MM.1S (cell line): ENCODE results near the gene POLH.
A peak's percentile ranks its signal among the peaks of the same experiment; 100 is the strongest.
"Not testable (repeated sequence)": the region's sequence is repeated elsewhere in the genome, so short reads cannot be mapped to it uniquely, and the experiment has no call there.

Experiments
- DNase-seq: peaks from one replicate; pipeline ENCODE4 v3.0.0-alpha.2; 2015
- H2AFZ ChIP-seq: fragments of 300-600 bp; sonication (generic); 2 replicates; pipeline ENCODE4 v1.6.0; 2016; ENCODE audit warnings: antibody characterized with exemption, low read length
- H3F3A ChIP-seq: fragments of 300-600 bp; sonication (generic); 2 replicates; pipeline ENCODE4 v1.6.1; 2016; ENCODE audit warnings: mild to moderate bottlenecking, antibody characterized with exemption, low read length, moderate library complexity, mixed read lengths; ENCODE audit not compliant: insufficient read depth
- H3K27ac ChIP-seq: fragments of 300-600 bp; sonication (generic); 2 replicates; pipeline ENCODE4 v1.5.1; 2016; ENCODE audit warnings: mild to moderate bottlenecking, low read length
- H3K27me3 ChIP-seq: fragments of 300-600 bp; sonication (generic); replicated peaks from 2 replicates; pipeline ENCODE4 v1.6.0; 2016; ENCODE audit warnings: low read length; ENCODE audit not compliant: insufficient read depth
- H3K36me3 ChIP-seq: fragments of 300-600 bp; sonication (generic); replicated peaks from 2 replicates; pipeline ENCODE4 v1.6.1; 2016; ENCODE audit warnings: mild to moderate bottlenecking, low read length, mixed read lengths; ENCODE audit not compliant: insufficient read depth
- H3K4me1 ChIP-seq: fragments of 300-600 bp; sonication (generic); 2 replicates; pipeline ENCODE4 v1.6.1; 2016; ENCODE audit warnings: low read length, mixed read lengths
- H3K4me2 ChIP-seq: fragments of 300-600 bp; sonication (generic); 2 replicates; pipeline ENCODE4 v1.6.0; 2016; ENCODE audit warnings: low read depth, low read length
- H3K4me3 ChIP-seq: fragments of 300-600 bp; sonication (generic); 2 replicates; pipeline ENCODE4 v1.5.1; 2016; ENCODE audit warnings: low read length, mixed read lengths
- H3K79me2 ChIP-seq: fragments of 300-600 bp; sonication (generic); 2 replicates; pipeline ENCODE4 v1.6.1; 2016; ENCODE audit warnings: mixed run types, low read length, mixed read lengths
- H3K9ac ChIP-seq: fragments of 300-600 bp; sonication (generic); 2 replicates; pipeline ENCODE4 v1.6.1; 2016; ENCODE audit warnings: low read length, mixed read lengths
- H3K9me2 ChIP-seq: fragments of 300-600 bp; sonication (generic); replicated peaks from 2 replicates; pipeline ENCODE4 v1.6.1; 2016; ENCODE audit warnings: mild to moderate bottlenecking, low read length, mixed read lengths; ENCODE audit not compliant: insufficient read depth
- H3K9me3 ChIP-seq: fragments of 300-600 bp; sonication (generic); replicated peaks from 2 replicates; pipeline ENCODE4 v1.6.1; 2016; ENCODE audit warnings: mild to moderate bottlenecking, low read length, mixed read lengths; ENCODE audit not compliant: insufficient read depth
- H4K20me1 ChIP-seq: fragments of 300-600 bp; sonication (generic); 2 replicates; pipeline ENCODE4 v1.6.1; 2016; ENCODE audit warnings: mild to moderate bottlenecking, low read length, moderate library complexity, mixed read lengths; ENCODE audit not compliant: insufficient read depth
- CTCF ChIP-seq: fragments of 300-600 bp; sonication (generic); IDR thresholded peaks from 2 replicates; pipeline ENCODE4 v1.5.1; 2016; ENCODE audit warnings: antibody characterized with exemption, low read length, mixed read lengths
- EZH2 ChIP-seq: fragments of 300-600 bp; sonication (generic); optimal IDR thresholded peaks from 2 replicates; pipeline ENCODE3; 2017; ENCODE audit warnings: low read depth, mild to moderate bottlenecking, antibody characterized with exemption, low read length, mixed read lengths
- EZH2phosphoT487 ChIP-seq: fragments of 300-600 bp; sonication (generic); IDR thresholded peaks from 2 replicates; pipeline ENCODE4 v1.6.1; 2018; ENCODE audit warnings: antibody characterized with exemption, low read length

Gene POLH

GRCh38 chr6:43630980-43631619, 55.1 kb downstream of the POLH start:
- no peak overlapping the region for H3K9ac ChIP-seq
- H3K4me2 ChIP-seq, result peak overlapping the region; percentile 48; the same call in 1 of the 2 replicates

GRCh38 chr6:43633002-43633401, 57.0 kb downstream of the POLH start:
- H3K36me3 ChIP-seq, H3K9me3 ChIP-seq, H3K27me3 ChIP-seq, H3K9me2 ChIP-seq, H3K9ac ChIP-seq, DNase-seq, H3F3A ChIP-seq, H3K27ac ChIP-seq, H2AFZ ChIP-seq, H3K4me3 ChIP-seq, H3K4me2 ChIP-seq, H4K20me1 ChIP-seq: not testable (repeated sequence)
- peaks cover 32% of the 10 kb centered on the region for H3K79me2 ChIP-seq
- H3K4me1 ChIP-seq, result peaks cover 18% of the 10 kb centered on the region

More at GRCh38 chr6:43630980-43631619, 55.1 kb downstream of the POLH start:
- no peak for TF ChIP-seq EZH2phosphoT487
- TF ChIP-seq EZH2, result no peak
- TF ChIP-seq CTCF, result no peak
- peaks cover 28% of the 10 kb centered on the region for H3K79me2 ChIP-seq
- DNase-seq, result no peak
- H3K4me3 ChIP-seq, result no peak overlapping the region
- H2AFZ ChIP-seq, result no peak overlapping the region; the same call in 1 of the 2 replicates
- peaks cover 7% of the 10 kb centered on the region; the same call in 1 of the 2 replicates for H3F3A ChIP-seq
- H3K27me3 ChIP-seq, result no peaks in the 10 kb centered on the region
- H3K27ac ChIP-seq, result peak overlapping the region; percentile 78; the same call in 1 of the 2 replicates
- no peaks in the 10 kb centered on the region for H3K9me2 ChIP-seq
- H3K9me3 ChIP-seq, result no peaks in the 10 kb centered on the region
- H3K36me3 ChIP-seq, result 0 out of 2 replicates have a peak, but pooled peaks cover 2% of the 10 kb centered on the region
- no peaks in the 10 kb centered on the region for H4K20me1 ChIP-seq
- peaks cover 22% of the 10 kb centered on the region for H3K4me1 ChIP-seq

DNA sequence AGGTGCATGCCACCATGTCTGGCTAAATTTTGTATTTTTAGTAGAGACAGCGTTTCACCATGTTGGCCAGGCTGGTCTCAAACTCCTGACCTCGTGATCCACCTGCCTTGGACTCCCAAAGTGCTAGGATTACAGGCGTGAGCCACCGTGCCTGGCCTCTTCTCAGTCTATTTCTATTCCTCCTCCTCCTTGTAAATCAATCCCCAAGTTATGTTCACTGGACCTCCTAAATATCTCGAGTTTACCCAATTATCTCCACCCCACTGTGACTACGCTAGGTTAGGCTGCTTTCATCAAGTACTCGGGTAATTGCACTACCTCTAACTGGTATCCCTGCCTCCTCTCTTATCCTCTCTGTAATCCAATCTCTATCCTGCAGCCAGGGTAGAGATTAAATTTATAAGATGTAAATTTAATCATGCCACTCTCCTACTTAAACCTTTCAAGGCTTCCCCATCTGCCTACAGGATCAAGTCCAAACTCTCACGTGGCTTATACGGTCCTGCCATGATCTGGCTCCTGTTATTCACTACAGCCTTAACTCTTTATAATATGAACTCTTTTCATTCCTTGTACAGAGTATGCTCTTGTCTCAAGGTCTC, 58.8 kb downstream of the POLH start:
- Histone ChIP-seq H3K4me2 (peak overlapping the region; percentile 69; the same call in 1 of the 2 replicates), H3K9ac (no peak overlapping the region), H3K36me3 (no peaks in the 10 kb centered on the region), H3K4me3 (no peak overlapping the region), H3K4me1 (peaks cover 18% of the 10 kb centered on the region), H3K27ac (no peak overlapping the region), H3K9me3 (no peaks in the 10 kb centered on the region), H3K79me2 (peaks cover 37% of the 10 kb centered on the region), H4K20me1 (no peaks in the 10 kb centered on the region), H2AFZ (peak overlapping the region; percentile 61), H3K27me3 (no peaks in the 10 kb centered on the region), H3K9me2 (no peaks in the 10 kb centered on the region), H3F3A (peaks cover 4% of the 10 kb centered on the region; the same call in 1 of the 2 replicates)
- no peak for DNase-seq
- TF ChIP-seq EZH2phosphoT487 (no peak), EZH2 (no peak), CTCF (no peak)
